WI38 (cell line): ENCODE results near the gene SERPINB7.

ENCODE experiments used
- H3K4me3 ChIP-seq: 2 replicates; pipeline ENCODE4 v1.5.1; 2011; ENCODE audit warnings: low read depth, mild to moderate bottlenecking, control low read depth, low read length
- TF ChIP-seq, protein P1 (sequence below): IDR thresholded peaks from 2 replicates; pipeline ENCODE4 v1.5.1; 2012; ENCODE audit warnings: low read depth, mild to moderate bottlenecking, control low read depth, low read length

The SERPINB7 gene

DNA sequence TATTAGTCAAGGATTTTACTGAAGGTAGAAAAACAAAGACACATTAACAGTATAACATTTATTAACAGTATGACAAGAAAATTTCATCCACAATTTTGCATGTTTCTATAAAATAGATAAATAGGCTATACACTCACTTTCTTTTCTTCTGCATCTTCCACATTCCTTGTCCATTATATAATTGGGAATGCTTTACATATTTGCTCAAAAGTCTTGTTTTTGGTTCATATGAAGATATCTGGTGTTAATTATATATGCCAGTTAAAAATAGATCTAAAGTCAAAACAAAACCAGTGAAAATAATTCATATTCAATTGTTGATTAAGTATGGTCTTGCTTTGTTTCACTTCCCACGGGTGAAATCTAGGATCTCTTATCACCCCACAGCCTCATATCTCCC lies 53.4 kb downstream of the SERPINB7 start:
- TF ChIP-seq, protein P1, sequence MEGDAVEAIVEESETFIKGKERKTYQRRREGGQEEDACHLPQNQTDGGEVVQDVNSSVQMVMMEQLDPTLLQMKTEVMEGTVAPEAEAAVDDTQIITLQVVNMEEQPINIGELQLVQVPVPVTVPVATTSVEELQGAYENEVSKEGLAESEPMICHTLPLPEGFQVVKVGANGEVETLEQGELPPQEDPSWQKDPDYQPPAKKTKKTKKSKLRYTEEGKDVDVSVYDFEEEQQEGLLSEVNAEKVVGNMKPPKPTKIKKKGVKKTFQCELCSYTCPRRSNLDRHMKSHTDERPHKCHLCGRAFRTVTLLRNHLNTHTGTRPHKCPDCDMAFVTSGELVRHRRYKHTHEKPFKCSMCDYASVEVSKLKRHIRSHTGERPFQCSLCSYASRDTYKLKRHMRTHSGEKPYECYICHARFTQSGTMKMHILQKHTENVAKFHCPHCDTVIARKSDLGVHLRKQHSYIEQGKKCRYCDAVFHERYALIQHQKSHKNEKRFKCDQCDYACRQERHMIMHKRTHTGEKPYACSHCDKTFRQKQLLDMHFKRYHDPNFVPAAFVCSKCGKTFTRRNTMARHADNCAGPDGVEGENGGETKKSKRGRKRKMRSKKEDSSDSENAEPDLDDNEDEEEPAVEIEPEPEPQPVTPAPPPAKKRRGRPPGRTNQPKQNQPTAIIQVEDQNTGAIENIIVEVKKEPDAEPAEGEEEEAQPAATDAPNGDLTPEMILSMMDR, result no peak
- peak overlapping the region; percentile 11 for H3K4me3 ChIP-seq

GRCh38 chr18:63829886-63830285 lies 54.7 kb downstream of the SERPINB7 start:
- TF ChIP-seq, protein P1, result no peak
- H3K4me3 ChIP-seq, result no peak overlapping the region

DNA sequence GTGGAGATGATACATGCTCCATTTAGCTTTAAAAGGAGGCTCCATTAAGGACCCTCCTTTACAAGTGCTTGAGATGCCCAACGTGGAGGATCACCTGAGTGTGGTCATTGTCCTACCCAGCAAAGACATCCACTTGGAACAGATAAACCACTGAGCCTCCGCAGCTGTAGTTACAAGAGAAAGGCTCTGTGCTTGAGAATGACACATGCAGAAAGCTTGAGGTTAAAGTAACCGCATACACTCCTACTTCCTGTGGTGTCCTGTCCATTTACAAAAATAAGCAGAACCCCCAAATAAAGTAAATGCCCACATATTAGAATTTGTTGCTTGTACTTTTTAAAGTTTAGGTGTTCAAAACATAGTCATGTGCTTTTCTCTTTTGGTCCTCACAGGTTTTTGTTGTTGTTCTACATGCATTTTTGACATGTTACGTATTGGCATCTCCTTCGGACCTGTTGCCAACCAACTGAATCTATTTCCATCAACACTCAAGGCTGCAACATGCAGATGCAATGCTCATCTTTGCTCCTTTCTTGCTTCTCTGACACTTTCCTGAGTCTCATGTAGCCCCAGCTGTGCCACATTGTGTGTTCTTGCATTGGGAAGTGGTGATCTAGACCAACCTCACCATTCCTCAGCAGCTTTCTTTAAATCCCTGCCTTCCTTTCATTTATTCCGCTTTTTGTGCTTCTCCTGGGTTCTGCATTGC lies 56.0 kb downstream of the SERPINB7 start:
- TF ChIP-seq, protein P1, result no peak
- H3K4me3 ChIP-seq, result no peak overlapping the region

GRCh38 chr18:63832470-63832869 lies 57.3 kb downstream of the SERPINB7 start:
- no peak overlapping the region for H3K4me3 ChIP-seq
- TF ChIP-seq, protein P1, result no peak

DNA sequence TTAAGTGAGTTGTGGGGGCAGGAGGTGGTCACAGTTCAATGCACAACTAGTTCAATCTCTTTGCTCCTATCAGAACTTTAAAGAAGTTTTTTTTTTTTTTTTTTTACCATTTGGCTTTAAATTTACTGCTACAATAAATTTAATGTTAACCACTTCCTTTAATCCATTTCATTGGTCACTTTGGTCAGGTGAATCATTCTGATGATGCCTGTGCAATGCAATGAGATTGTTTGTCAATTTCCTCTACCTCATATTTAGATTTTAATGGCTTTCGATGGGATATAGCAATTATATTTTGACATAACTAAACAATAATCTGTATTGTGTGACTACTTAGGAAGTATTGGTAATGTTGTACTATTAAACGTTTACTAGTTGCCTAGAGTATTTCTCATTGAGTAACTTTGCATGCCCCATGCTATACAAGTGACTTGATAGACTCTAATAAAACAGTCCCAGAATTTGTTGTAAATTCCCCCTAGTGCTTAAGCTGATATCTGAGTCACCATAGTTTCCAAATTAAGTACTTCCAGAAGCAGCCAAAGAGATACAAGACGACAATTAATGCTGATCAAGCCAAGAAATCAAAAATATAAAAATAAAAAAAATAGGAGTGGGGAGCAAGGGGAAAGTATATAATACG lies 59.4 kb downstream of the SERPINB7 start:
- no peak overlapping the region for H3K4me3 ChIP-seq
- TF ChIP-seq, protein P1, result no peak

DNA sequence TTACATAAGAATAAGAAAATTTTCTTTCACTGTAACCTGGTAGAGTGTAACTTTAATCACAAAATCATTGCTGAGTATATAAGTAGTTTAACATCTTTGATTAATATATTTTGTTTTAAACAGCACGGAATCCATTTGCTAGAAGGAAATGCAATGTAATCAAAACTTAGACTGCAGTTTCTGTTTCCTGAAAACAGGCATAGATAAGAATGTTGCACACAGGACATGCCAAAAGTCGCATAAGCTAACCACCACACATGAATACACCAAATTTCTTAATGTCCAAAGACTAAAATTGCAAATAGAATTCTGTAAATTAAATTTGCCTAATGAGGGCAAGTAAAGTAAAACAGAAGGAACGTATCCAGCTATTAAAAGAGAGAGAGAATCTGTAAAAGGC lies 61.2 kb downstream of the SERPINB7 start:
- TF ChIP-seq, protein P1, result no peak
- H3K4me3 ChIP-seq, result no peak overlapping the region

- no peak overlapping the region for H3K4me3 ChIP-seq
- TF ChIP-seq, protein P1, result no peak
Observed at GRCh38 chr18:63837590-63837989, 62.4 kb downstream of the SERPINB7 start.
